Stimulated activated CD8-positive, alpha-beta memory T cell treated with anti-CD3 and anti-CD28 coated beads, Interleukin-12 subunit alpha, Interleukin-12 subunit beta, amount 100 ng/mL, for 1 hour (primary cell): ENCODE results near the gene CBLIF.
"Not testable (repeated sequence)": the region's sequence is repeated elsewhere in the genome, so short reads cannot be mapped to it uniquely, and the experiment has no call there.

Experiments
- DNase-seq: peaks from one replicate; pipeline ENCODE4 v3.0.0-alpha.2; 2020; ENCODE audit warnings: low read depth

The CBLIF gene

GRCh38 chr11:59845399-59845798, at the start of gene CBLIF:
Gene CBLIF (minus strand): TSS chr11:59845499. CDS start chr11:59845453, 46 bp downstream.
- DNase-seq, result no peak

GRCh38 chr11:59894616-59895015, 49.3 kb upstream of the CBLIF start:
- no peak for DNase-seq

GRCh38 chr11:59891781-59892181, 46.5 kb upstream of the CBLIF start:
- no peak for DNase-seq

GRCh38 chr11:59887156-59887555, 41.9 kb upstream of the CBLIF start:
- DNase-seq, result not testable (repeated sequence)

- no peak for DNase-seq
These were observed 38.3 kb upstream of the CBLIF start for GRCh38 chr11:59883597-59883996.

- no peak for DNase-seq
These were observed 34.3 kb upstream of the CBLIF start for GRCh38 chr11:59879567-59879966.

- no peak for DNase-seq
These were observed 33.3 kb upstream of the CBLIF start, which contains the start of gene OOSP3 for GRCh38 chr11:59878575-59878974. Gene OOSP3 (plus strand): TSS chr11:59878782. CDS start chr11:59878809, 27 bp downstream.

- DNase-seq, result no peak
These were observed 32.5 kb upstream of the CBLIF start for GRCh38 chr11:59877784-59878183.

GRCh38 chr11:59877325-59877724, 32.0 kb upstream of the CBLIF start:
- no peak for DNase-seq

- DNase-seq, result no peak
These were observed 30.7 kb upstream of the CBLIF start for GRCh38 chr11:59875856-59876519.

- no peak for DNase-seq
These were observed 26.8 kb upstream of the CBLIF start for GRCh38 chr11:59872076-59872475.

GRCh38 chr11:59867946-59868345, 22.6 kb upstream of the CBLIF start:
- DNase-seq, result no peak

GRCh38 chr11:59866836-59867235, 21.5 kb upstream of the CBLIF start:
- DNase-seq, result no peak

- DNase-seq, result no peak
These were observed 21.1 kb upstream of the CBLIF start, which contains the start of gene TCN1 for GRCh38 chr11:59866397-59866796. Gene TCN1 (minus strand): TSS chr11:59866487. CDS start chr11:59866470, 17 bp downstream.

GRCh38 chr11:59865031-59865430, 19.7 kb upstream of the CBLIF start:
- DNase-seq, result no peak

- no peak for DNase-seq
These were observed 17.0 kb upstream of the CBLIF start for GRCh38 chr11:59862252-59862651.

- DNase-seq, result no peak
These were observed 14.4 kb upstream of the CBLIF start for GRCh38 chr11:59859673-59860072.

- DNase-seq, result no peak
These were observed 12.4 kb upstream of the CBLIF start for GRCh38 chr11:59857439-59858434.

GRCh38 chr11:59854871-59855270, 9.6 kb upstream of the CBLIF start:
- no peak for DNase-seq

GRCh38 chr11:59851416-59851815, 6.1 kb upstream of the CBLIF start:
- DNase-seq, result not testable (repeated sequence)

- DNase-seq, result not testable (repeated sequence)
These were observed 4.3 kb upstream of the CBLIF start for GRCh38 chr11:59849551-59849950.

GRCh38 chr11:59849129-59849528, 3.8 kb upstream of the CBLIF start:
- no peak for DNase-seq

GRCh38 chr11:59848439-59848838, 3.1 kb upstream of the CBLIF start:
- DNase-seq, result not testable (repeated sequence)
